Ecto neural progenitor cell (in vitro differentiated cells): ENCODE measurements around the gene PTGER1.
A peak's percentile ranks its signal among the peaks of the same experiment; 100 is the strongest.
"Not testable (repeated sequence)": the region's sequence is repeated elsewhere in the genome, so short reads cannot be mapped to it uniquely, and the experiment has no call there.

Experiments
- DNase-seq: peaks from one replicate; pipeline ENCODE4 v3.0.0-alpha.2; 2018; ENCODE audit warnings: low spot score

Gene PTGER1, protein sequence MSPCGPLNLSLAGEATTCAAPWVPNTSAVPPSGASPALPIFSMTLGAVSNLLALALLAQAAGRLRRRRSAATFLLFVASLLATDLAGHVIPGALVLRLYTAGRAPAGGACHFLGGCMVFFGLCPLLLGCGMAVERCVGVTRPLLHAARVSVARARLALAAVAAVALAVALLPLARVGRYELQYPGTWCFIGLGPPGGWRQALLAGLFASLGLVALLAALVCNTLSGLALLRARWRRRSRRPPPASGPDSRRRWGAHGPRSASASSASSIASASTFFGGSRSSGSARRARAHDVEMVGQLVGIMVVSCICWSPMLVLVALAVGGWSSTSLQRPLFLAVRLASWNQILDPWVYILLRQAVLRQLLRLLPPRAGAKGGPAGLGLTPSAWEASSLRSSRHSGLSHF

DNA sequence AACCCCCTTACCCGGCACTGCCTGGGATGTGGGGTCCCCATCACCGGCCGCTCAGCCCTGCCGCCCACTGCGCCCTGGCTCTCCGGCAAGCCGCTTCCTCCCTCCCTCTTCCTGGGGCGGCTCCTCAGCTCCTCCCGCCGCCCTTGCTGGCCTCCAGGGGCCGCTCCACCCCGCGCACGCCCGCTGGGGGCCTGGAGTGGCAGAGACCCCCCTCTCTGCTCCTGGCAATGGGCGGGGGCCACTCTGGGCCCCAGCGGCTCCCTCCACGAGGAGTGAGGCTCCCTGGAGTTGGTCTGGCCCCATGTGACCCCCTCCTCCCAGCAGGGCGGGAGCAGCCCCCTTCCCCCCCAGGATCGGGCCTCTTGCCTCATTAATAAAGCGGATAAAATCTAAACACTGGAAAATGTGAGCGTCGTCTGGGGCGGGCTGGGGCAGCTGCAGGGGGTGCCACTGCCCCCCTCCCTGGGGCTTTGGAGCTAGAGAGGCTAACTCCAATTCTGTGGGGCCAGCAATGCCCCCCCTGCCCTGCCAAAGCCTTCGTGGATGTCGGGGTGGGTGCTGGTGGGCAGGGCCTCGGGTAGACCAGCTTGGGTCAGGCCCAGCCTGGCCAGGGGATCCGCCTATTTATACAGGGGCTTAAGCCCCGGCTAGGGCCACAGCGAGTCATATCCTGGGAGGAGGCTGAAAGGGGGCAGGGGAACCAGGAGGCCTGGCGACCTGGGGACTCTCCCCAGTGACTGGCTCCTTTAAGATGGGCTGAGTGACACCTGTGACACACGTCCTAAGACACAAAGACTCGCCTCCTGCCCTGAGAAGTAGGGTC lies at the start of gene PTGER1:
TSS of gene PTGER1 (minus strand) at position 104 of the 823 bp plus-strand sequence. CDS start 1,034 bp downstream, outside the sequence.
- peak; percentile 70 for DNase-seq

DNA sequence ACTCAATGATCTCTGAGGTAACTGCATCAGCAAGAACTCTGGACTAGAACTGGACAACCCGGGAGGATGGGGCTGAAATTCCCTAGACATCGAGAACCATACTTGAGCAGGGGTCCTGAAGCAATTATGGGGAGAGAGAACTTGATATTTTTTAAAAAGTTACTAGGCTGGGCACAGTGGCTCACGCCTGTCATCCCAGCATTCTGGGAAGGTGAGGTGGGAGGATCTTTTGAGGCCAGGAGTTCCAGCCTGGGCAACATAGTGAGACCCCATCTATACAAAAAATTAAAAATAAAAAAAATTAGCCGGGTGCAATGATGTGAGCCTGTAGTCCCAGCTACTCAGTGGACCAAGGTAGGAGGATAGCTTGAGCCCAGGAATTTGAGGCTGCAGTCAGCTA lies 45.4 kb upstream of the PTGER1 start:
- DNase-seq = no peak

DNA sequence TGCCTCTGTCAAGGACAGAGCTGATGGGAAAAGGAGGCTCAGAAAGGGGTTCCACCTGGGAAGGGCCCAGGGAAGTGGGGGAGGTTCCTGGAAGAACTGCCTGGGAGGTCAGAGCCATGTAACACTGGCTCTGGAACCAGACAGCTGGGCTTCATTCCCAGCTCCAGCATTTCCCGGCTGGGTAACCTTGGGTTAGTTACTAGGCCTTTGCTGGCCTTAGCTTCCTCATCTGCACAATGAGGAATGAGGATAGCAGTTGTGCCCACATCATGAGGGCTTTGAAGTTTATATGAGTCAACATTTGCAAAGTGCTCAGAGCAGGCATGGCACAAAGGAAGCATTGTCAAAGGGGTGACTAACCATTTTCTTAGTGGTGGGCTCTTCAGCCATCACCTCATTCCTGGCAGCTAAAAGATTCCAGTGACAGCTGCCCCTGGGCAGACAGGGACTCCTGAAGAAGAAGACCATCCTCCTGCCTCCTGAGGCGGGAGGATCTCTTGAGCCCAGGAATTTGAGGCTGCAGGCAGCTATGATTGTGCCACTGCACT lies 44.8 kb upstream of the PTGER1 start:
- no peak for DNase-seq

DNA sequence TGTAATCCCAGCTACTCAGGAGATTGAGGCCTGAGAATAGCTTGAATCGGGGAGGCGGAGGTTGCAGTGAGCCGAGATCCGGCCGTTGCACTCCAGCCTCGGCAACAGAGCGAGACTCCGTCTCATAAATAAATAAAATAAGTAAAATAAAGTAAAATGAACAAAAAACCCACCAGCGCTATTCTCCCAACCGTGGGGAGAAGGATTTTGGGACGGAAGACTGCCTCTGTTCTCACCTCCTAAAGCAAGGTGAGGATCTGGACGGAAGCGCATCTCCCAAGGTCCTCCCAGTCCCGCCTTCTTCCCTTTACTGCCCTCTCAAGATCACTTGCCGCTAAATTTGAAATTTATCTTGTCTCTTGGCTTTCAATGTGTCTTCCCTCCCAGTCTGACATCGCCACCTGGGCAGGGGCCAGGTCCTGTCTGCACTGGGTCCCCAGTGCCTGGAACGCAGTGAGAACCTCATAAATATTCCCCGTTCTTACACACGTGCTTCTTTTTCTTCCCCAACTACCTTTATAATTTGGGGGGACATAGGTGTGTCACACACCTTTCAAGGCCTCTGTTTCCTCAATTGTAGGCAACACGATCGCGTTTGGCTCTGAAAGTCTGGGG lies 44.2 kb upstream of the PTGER1 start:
- no peak for DNase-seq

DNA sequence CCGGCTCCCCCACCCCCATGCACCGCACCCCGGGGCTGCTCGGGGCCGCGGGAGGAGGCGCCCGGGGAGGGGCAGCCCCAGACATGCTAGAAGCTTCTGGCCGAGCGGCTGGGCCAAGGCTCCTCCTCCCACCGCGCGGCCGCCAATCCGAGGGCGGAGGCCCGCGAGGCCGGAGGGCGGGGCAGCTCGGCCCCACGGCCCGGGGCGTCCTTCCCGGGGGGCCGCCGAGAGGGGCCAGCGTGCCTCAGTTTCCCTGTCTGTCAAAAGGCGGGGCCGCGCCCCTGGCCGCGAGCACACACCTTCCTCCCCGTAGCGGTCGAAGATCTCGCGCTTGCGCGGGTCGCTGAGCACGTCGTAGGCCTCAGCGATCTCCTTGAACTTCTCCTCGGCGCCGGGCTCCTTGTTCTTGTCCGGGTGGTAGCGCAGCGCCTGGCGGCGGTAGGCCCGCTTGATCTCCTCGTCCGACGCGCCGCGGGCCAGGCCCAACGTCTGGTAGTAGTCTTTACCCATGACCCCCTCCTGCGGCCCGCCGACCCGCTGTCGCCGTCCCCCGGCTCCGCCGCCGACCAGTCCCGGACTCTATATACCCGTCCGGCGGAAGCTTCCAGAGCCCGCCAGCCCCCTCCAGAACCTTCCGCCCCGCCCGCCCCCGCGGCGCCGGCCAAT lies 42.8 kb upstream of the PTGER1 start, which contains the start of gene DNAJB1:
TSS of gene DNAJB1 (minus strand) at position 558 of the 666 bp plus-strand sequence. CDS start at position 510, 48 bp downstream.
- no peak for DNase-seq

DNA sequence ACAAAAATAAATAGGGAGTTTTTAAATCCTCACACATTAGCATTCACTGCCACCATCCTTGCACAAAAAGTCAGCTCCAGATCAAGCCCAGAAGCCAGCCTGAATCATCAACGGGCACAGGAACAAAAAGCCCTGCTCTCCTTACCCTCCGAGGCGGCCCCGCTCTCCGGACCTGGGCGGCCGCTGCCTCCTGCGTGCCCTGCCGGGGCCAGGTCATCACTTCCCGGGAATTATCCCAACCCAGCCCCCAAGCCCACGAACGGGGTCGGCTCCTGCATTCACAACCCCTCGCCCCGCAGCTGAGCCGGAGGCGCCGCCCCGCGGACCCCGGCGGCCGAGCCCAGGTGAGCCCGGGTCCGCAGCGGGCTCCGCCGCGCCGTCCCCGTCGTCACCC lies 42.3 kb upstream of the PTGER1 start:
- no peak for DNase-seq

DNA sequence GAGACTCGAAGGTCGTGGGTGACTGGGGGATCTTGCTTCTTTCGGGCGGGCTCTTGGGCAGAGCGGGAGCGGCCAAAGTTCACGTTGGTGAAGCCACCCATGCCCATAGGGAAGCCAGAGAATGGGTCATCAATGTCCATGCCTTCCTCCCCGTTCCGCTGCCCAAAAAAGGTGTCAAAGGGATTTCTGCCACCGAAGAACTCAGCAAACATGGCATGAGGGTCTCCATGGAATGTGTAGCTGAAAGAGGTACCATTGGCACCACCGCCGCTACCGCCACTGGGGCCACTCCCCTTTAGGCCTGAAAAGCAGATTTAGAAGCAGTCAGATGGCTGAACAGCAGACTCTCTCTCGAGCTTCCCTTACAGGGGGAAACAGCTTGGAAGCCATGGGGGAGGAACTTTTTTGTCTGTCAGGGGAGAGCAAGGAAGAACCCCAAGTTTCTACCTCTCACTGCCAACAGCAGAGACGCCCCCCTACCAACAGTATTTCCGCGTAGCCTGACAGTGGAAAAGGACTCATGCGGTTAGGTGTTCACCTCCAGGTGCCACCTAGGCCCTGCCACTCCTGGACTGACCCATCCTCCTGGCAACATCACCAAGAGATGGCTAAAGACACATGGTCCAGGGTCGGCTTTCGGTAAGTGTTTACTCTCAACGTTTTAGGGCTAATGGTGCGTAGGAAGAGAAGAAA lies 41.7 kb upstream of the PTGER1 start:
- DNase-seq = no peak

DNA sequence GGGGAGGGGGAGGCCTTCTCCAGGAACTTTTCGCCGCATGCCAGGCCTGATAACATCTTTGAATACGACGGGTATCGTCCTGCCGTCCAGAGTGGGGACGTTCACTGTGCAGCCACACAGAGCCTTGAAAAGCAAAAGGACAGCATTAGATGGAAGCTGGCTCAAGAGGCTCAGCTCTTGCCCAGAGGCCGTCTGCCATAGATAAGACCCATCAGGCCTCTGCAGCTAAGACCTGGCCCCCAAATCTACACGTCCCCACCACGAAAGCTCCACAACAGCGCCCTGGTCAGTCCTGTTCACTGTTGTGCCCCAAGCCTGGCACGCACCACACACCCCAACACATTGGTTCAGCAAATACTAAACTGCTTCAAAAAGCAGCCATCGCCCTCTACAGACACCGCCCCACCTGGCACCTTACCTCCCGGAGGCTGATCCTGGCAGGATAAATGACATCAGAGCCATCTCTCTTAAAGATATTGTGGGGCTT lies 40.9 kb upstream of the PTGER1 start:
- DNase-seq = no peak

DNA sequence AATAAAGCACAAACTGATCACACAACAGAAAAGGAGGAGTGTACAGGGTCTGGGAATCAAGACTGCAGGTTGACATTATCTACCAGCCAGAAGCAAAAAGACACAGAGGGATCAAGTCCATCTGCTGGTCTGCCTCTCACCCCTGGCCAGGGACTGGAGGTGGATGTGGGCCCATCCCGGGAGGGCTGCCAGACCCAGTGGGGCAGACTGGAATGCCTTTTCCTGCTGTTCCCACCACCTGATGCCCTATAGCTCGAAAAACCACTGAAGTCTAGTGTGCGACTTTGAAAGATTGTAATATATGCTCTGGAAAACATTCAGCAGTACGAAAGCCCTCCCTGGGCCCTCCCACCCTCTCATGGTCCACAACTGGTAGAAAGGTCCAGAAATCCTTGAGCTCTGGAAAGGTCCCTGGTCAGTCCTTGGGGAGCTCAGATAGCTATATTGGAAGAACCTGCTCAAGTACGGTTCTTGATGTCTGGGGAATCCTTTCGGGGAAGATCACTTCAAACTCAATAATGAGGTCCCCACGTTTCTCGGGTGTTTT lies 40.4 kb upstream of the PTGER1 start:
- no peak for DNase-seq

DNA sequence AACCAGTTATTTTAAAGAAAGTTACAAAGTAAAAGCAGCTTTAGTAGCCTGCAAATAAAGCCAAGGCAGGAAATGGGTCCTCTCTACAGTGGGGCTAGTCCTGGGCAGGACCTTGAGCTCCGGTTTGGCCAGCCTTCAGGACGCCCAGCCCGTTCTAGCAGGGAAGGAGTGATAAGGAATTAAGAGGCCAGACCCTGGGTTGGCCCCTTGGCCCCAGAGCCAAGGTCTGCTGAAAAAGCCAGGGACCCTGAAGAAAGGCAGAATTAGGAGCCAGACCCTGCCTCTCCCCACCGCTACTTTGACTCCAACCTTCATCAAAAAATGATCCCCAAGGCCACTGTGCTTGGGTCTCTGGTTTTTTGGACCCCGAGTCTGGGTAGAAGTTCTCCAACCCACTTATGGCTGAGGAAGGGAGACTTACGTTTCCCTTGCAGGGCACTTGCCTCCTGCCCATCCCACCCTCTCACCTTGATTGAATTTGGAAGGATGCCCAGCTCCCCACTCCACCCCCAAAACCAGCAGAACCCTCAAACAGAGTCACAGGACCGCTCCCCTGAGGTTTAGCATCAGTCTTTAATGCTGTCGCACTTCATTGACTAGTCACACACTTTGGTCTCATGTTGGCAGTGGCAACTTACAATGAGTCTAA lies 39.2 kb upstream of the PTGER1 start:
- DNase-seq = no peak

DNA sequence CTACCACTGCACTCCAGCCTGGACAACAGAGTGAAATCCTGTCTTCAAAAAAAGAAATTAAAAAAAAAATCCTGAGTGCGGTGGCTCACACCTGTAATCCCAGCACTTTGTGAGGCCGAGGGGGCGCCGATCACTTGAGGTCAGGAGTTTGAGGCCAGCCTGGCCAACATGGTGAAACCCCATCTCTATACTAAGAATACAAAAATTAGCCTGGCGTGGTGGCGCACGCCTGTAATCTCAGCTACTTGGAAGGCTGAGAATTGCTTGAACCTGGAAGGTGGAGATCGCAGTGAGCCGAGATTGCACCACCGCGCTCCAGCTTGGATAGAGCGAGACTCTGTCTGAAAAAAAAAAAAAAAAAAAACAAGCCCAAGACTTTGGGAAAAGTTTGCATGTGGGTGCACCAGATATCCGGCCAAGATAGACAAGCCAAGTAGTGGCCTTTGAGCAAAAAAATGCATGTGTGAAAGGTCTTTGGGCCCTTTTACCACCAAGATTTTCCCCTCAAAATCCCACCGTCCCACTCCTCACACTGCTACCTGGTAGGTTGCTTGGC lies 37.3 kb upstream of the PTGER1 start:
- no peak for DNase-seq

DNA sequence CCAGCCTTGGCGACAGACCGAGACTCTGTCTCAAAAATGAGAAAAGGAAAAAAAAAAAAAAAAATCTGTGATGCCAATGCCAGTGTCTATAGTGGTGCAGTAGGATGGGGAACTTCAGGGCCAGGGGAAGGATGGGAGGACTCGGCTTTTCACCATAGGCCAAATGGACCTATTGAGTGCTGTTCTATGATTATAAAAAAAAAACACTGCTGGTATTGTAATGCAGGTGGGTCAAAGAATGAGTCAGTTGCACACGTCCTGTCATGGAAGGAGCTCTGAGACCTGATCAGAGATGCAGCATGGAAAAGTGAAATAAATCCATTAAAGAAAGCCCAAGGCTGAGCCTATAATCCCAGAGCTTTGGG lies 36.1 kb upstream of the PTGER1 start:
- no peak for DNase-seq

DNA sequence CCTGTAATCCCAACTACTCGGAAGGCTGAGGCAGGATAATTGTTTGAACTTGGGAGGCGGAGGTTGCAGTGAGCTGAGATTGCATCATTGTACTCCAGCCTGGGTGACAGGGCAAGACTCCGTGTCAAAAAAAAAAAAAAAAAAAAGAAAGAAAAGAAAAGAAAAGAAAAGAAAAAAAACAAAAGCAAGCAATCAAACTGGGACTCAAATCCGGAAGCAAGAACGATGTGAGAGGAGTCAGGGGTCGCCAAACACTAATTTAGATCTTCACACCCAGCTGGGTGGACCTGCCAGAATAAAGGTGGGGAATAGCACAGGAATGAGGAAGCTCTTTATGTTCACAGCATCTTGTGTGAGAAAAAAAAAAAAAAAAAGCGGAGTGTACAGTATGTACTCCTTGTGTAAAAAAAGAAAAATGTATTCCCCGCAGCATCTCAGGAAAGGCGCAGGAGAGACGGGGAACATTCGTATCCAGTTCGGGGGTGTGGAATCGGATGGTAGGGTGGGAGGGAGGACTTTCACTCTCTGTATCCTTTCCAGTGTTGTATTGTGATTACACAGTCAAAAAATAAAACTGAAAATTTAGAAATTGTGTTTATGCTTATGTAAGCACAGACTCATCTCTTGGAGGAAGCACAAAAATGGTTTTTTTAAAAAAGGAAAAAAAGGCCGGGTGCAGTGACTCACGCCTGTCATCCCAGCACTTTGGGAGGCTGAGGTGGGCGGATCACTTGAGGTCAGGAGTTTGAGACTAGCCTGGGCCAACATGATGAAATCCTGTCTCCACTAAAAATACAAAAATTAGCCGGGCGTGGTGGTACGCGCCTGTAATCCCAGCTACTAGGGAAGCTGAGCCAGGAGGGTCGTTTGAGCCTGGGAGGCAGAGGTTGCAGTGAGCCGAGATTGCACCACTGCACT lies 35.4 kb upstream of the PTGER1 start:
- no peak for DNase-seq

DNA sequence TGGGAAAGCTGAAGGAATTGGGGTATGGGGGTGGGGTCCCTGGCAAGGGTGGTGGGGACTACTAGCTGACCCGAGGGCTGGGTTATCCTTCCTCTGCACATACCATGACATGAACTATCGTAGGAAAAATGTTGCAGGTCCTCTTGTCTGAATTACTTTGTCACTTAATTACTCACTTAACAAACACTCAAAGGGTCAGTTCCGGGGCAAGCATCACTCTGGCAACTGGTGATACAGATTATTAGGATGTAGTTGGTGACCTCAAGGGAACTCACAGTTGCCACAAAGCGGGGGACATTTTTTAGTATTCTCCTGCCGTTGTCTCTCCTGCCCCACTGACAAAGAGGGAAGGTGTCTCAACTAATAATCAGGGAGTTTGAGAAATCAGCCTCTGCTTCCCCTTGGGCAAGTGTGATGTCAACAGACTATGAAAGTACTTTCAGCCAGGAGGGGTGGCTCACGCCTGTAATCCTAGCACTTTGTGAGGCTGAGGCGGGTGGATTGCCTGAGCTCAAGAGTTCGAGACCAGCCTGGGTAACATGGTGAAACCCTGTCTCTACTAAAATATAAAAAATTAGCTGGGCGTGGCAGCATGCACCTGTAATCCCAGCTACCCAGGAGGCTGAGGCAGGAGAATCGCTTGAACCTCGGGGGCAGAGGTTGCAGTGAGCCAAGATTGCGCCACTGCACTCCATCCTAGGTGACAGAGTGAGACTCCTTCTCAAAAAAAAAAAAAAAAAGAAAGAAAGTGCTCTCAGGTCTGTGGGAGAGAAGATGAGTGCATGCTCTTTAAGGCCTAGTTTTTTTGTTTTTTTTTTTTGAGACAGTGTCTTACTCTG lies 32.8 kb upstream of the PTGER1 start:
- DNase-seq = no peak

DNA sequence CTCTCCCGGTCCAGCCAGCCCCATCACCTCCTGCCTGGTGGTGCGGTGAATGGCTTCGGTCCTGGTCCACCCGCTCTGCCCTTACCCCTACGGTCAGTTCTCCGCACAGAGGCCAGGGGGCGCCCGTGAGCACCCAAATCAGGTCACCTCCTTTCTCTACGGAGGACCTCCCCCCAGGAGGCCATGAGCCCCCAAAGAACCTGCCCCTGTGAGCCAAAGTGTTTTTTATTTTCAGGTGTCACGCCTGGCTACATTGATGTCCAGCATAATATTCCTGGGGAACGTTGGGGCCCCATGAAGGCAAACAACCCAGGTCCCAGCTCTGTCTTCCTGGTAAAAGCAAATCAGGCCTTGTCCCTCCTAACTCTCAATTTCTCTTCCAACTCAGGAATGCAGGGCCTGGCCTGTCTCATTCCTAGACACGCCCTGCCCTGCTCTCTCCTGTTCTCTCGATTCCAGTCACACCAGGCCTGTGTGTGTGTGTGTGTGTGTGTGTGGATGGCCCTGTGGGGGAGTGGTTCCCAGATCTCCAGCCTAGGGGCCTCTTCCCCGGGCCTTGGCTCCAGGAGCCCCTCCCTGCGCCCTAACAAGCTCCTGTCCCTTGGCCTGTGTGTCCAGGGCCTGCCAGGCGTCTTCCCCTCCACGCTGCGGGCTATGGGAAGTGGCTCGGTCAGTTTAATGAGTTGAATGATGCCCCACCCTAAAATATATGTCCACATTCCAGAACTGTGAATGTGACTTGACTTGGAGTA lies 30.5 kb upstream of the PTGER1 start:
- DNase-seq = peak; percentile 84

DNA sequence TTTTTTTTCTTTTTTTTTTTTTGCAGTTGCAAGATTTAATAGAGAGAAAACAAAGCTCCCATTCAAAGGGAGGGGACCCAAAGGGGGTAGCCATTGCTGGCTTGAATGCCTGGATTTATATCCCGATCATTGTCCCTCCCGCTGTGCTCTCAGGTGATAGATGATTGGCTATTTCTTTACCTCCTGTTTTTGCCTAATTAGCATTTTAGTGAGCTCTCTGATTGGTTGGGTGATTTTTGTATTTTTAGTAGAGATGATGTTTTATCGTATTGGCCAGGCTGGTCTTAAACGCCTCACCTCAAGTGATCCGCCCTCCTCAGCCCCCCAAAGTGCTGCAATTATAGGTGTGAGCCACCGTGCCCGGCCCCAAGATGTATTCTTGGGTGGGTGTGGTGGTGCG lies 29.4 kb upstream of the PTGER1 start:
- not testable (repeated sequence) for DNase-seq

DNA sequence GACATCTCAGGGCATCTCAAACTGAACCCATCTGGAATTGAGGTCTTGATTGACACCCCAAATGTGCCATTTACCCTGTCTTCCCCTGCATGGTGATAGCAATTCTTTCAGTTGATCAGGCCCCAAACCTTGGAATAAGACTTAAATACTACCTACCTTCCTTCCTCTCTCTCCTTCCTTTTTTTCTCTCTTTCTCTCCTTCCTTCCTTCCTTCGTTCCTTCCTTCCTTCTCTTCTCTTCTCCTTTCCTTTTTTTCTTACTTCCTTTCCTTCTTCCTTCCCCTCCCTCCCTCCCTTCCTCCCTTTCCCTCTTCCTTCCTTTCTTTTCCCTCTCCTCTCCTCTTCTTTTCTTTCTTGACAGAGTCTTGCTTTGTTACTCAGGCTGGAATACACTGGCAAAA lies 28.1 kb upstream of the PTGER1 start:
- DNase-seq = no peak
